IMR-90 (cell line): ENCODE measurements around the gene ZFYVE28. TPM values are rescaled to one million over a fixed set of nuclear protein-coding genes. Genes with fewer than 3 reads are reported as not detected.
A peak's percentile ranks its signal among the peaks of the same experiment; 100 is the strongest.

Experiments
- ATAC-seq: fragments of 200-7000 bp; cut with Tn5 transposase; 2 replicates; pipeline ENCODE4 v1.9.1; 2020; ENCODE audit warnings: low read depth, mild to moderate bottlenecking, moderate library complexity
- BruUV-seq: library from RNA; stranded (reverse); fragments of 400-500 nt; replicated peaks from 2 replicates; lab custom pipeline; 2021; lab: Mats Ljungman, UMichigan
- CTCF ChIA-PET: fragments of 300-600 bp; formaldehyde crosslinking; extraction: SDS; loops from one replicate; lab custom pipeline; 2021; ENCODE audit warnings: antibody characterized with exemption; lab: Yijun Ruan, JAX
- POLR2A ChIA-PET: fragments of 300-600 bp; sonication (Branson Sonifier 250); formaldehyde crosslinking; loops from one replicate; lab custom pipeline; 2022; ENCODE audit warnings: antibody characterized with exemption; ENCODE audit not compliant: unreplicated experiment; lab: Charles Lee
- DNase-seq: peaks from one replicate; pipeline ENCODE4 v3.0.0; 2013
- H2AFZ ChIP-seq: replicated peaks from 2 replicates; pipeline ENCODE3; 2013; ENCODE audit warnings: low read length, mild to moderate bottlenecking; ENCODE audit not compliant: poor library complexity
- H2AK5ac ChIP-seq: 2 replicates; pipeline ENCODE4 v1.6.1; 2013; ENCODE audit warnings: low read depth, low read length, inconsistent platforms
- H2AK9ac ChIP-seq: replicated peaks from 2 replicates; pipeline ENCODE3; 2013; ENCODE audit warnings: mild to moderate bottlenecking, low read depth, low read length, moderate library complexity; ENCODE audit not compliant: poor library complexity
- H2BK120ac ChIP-seq: 2 replicates; pipeline ENCODE4 v1.6.1; 2013; ENCODE audit warnings: low read depth, low read length, inconsistent platforms
- H2BK15ac ChIP-seq: 3 replicates; pipeline ENCODE4 v1.6.1; 2013; ENCODE audit warnings: low read depth, low read length, inconsistent platforms
- H2BK20ac ChIP-seq: 2 replicates; pipeline ENCODE4 v1.6.1; 2013; ENCODE audit warnings: low read depth, mild to moderate bottlenecking, inconsistent platforms, low read length, moderate library complexity
- H2BK5ac ChIP-seq: 2 replicates; pipeline ENCODE4 v1.6.1; 2013; ENCODE audit warnings: mild to moderate bottlenecking, low read depth, low read length, inconsistent platforms; ENCODE audit not compliant: poor library complexity, severe bottlenecking
- H3K14ac ChIP-seq: replicated peaks from 2 replicates; pipeline ENCODE4 v1.6.1; 2013; ENCODE audit warnings: low read depth, low read length, inconsistent platforms
- H3K18ac ChIP-seq: 2 replicates; pipeline ENCODE4 v1.6.1; 2013; ENCODE audit warnings: low read depth, low read length, control low read depth
- H3K23ac ChIP-seq: 2 replicates; pipeline ENCODE4 v1.6.1; 2013; ENCODE audit warnings: low read depth, low read length, inconsistent platforms
- H3K27ac ChIP-seq: 2 replicates; pipeline ENCODE4 v1.5.1; 2013; ENCODE audit warnings: mild to moderate bottlenecking, control low read depth, low read length; ENCODE audit not compliant: insufficient read depth
- H3K27me3 ChIP-seq: 2 replicates; pipeline ENCODE4 v1.6.1; 2013; ENCODE audit warnings: low read length; ENCODE audit not compliant: control insufficient read depth, insufficient read depth
- H3K36me3 ChIP-seq: 2 replicates; pipeline ENCODE4 v1.6.1; 2013; ENCODE audit warnings: low read length, mixed read lengths; ENCODE audit not compliant: control insufficient read depth, insufficient read depth
- H3K4ac ChIP-seq: 2 replicates; pipeline ENCODE4 v1.6.1; 2013; ENCODE audit warnings: low read depth, low read length, inconsistent platforms
- H3K4me1 ChIP-seq: 2 replicates; pipeline ENCODE4 v1.6.1; 2013; ENCODE audit warnings: low read length, mixed read lengths; ENCODE audit not compliant: control insufficient read depth, insufficient read depth
- H3K4me2 ChIP-seq: 2 replicates; pipeline ENCODE4 v1.6.1; 2013; ENCODE audit warnings: low read depth, mild to moderate bottlenecking, control low read depth, low read length, moderate library complexity
- H3K4me3 ChIP-seq: 2 replicates; pipeline ENCODE4 v1.5.1; 2013; ENCODE audit warnings: low read depth, mild to moderate bottlenecking, control low read depth, low read length, moderate library complexity; ENCODE audit not compliant: insufficient read depth
- H3K56ac ChIP-seq: 2 replicates; pipeline ENCODE4 v1.6.1; 2013; ENCODE audit warnings: low read length, inconsistent platforms; ENCODE audit not compliant: insufficient read depth; ENCODE audit errors: extremely low read depth
- H3K79me1 ChIP-seq, 2 experiments: 2 replicates each; pipeline ENCODE4 v1.6.1; 2013; ENCODE audit warnings: low read length in 2 of 2, inconsistent platforms in 1 of 2, low read depth in 1 of 2
- H3K9ac ChIP-seq: 2 replicates; pipeline ENCODE4 v1.6.1; 2013; ENCODE audit warnings: low read depth, low read length, control low read depth
- H3K9me1 ChIP-seq: 2 replicates; pipeline ENCODE4 v1.6.1; 2013; ENCODE audit warnings: low read length, inconsistent platforms; ENCODE audit not compliant: insufficient read depth
- H3K9me3 ChIP-seq: 2 replicates; pipeline ENCODE4 v1.6.1; 2013; ENCODE audit warnings: low read length; ENCODE audit not compliant: control insufficient read depth, insufficient read depth
- H4K20me1 ChIP-seq: 2 replicates; pipeline ENCODE4 v1.6.1; 2013; ENCODE audit warnings: low read length, inconsistent platforms; ENCODE audit not compliant: insufficient read depth
- H4K5ac ChIP-seq: 2 replicates; pipeline ENCODE4 v1.6.1; 2013; ENCODE audit warnings: mild to moderate bottlenecking, low read depth, low read length, control low read depth
- H4K8ac ChIP-seq, 2 experiments: 2 replicates each; pipeline ENCODE4 v1.6.1; 2013; ENCODE audit warnings: low read depth in 2 of 2, low read length in 2 of 2, control low read depth in 1 of 2, inconsistent platforms in 1 of 2
- H4K91ac ChIP-seq: 2 replicates; pipeline ENCODE4 v1.6.1; 2013; ENCODE audit warnings: low read depth, low read length, inconsistent platforms; ENCODE audit not compliant: insufficient read depth
- ELK1 ChIP-seq: fragments of 150-350 bp; IDR thresholded peaks from 2 replicates; pipeline ENCODE4 v1.6.1; 2016; ENCODE audit warnings: low read depth, mild to moderate bottlenecking, low read length, moderate library complexity, borderline replicate concordance
- POLR2A ChIP-seq: IDR thresholded peaks from 2 replicates; pipeline ENCODE4 v1.6.1; 2012; ENCODE audit warnings: mild to moderate bottlenecking, low read depth, low read length
- RAD21 ChIP-seq: IDR thresholded peaks from 2 replicates; pipeline ENCODE4 v1.6.1; 2012; ENCODE audit warnings: low read length, improper control_type of control experiment
- RFX5 ChIP-seq: IDR thresholded peaks from 2 replicates; pipeline ENCODE4 v1.8.0; 2012; ENCODE audit warnings: low read depth, mild to moderate bottlenecking, low read length, moderate library complexity
- SMC3 ChIP-seq: fragments of 150-350 bp; IDR thresholded peaks from 2 replicates; pipeline ENCODE4 v1.6.1; 2016; ENCODE audit warnings: low read depth, mild to moderate bottlenecking, antibody characterized with exemption, low read length, moderate library complexity
- USF2 ChIP-seq: fragments of 150-350 bp; IDR thresholded peaks from 2 replicates; pipeline ENCODE4 v1.6.1; 2017; ENCODE audit warnings: mild to moderate bottlenecking, antibody characterized with exemption, low read length, low read depth
- WGBS, 2 experiments: methylation state at CpG; one replicate each; pipeline versions ENCODE4 v1.1.5 to v1.1.7; 2013; ENCODE audit warnings: missing lambda C conversion rate in 2 of 2; ENCODE audit not compliant: insufficient read length in 1 of 2; ENCODE audit errors: extremely low coverage in 2 of 2; 5-methylcytosine and 5-hydroxymethylcytosine counted together
- dilution Hi-C: fragments of 300-500 bp; cut with HindIII; formaldehyde crosslinking; loops from one replicate; pipeline ENCODE4 v1.14.3; 2018; ENCODE audit warnings: low sequenced_read_pairs; ENCODE audit not compliant: unreplicated experiment
- in situ Hi-C: fragments of 300-500 bp; cut with MboI; formaldehyde crosslinking; loops from 3 replicates; pipeline ENCODE4 v1.14.3; 2019; ENCODE audit warnings: low sequenced_read_pairs, inconsistent platforms, mixed read lengths
- intact Hi-C: fragments of 100-400 bp; cut with micrococcal nuclease; formaldehyde crosslinking; loops from 2 replicates; pipeline ENCODE4 v1.10.0; 2022
- polyA plus RNA-seq, 3 experiments: library from polyadenylated mRNA; depleted of rRNA; stranded (reverse); fragments of >200 nt; gene quantifications; 2 replicates each; pipeline ENCODE4 v1.2.3, GENCODE V29; 2012; ENCODE audit warnings: low replicate concordance in 1 of 3
- total RNA-seq: library from RNA; depleted of rRNA; stranded (reverse); fragments of >200 nt; gene quantifications from 2 replicates; pipeline ENCODE4 v1.2.3, GENCODE V29; 2012
- TF ChIP-seq, protein P1 (sequence below): conservative IDR thresholded peaks from 2 replicates; pipeline ENCODE4 v1.5.1; 2012; ENCODE audit warnings: mild to moderate bottlenecking, low read depth, low read length, improper control_type of control experiment

The ZFYVE28 gene
- total and polyA plus RNA-seq, 2 of the 4 experiments (the other 2 are of a cell fraction): 0.36 to 1.2 TPM

DNA sequence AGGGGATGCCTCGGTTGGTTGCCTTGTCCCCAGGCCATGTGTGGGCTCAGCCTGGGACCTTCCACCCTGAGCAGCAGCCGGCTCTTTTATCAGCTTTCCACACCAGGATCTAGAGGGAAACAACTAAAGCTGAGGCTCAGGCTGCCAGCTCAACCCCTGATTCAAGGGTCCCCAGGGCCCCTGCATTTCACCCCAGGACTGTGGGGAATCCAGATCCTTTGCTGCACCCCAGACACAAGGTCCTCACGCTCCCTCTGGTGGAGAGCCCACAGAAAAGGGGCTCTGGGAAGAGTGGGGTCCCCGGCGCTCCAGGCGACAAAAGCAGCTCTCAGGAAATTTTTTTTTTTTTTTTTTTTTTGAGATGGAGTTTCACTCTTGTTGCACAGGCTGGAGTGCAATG lies 64.3 kb downstream of the ZFYVE28 start:
- no peaks in the 10 kb centered on the region for H3K36me3 ChIP-seq
- in situ Hi-C loops (no loop called here), dilution Hi-C loops (no loop called here), intact Hi-C loops (loop anchor here (1.0 to 5.0 kb wide), 2 partner anchors 92 to 134 kb away; partner anchors contain the start of gene MXD4)
- peaks cover 3% of the 10 kb centered on the region for H3K27me3 ChIP-seq
- no peak overlapping the region for H2BK15ac ChIP-seq
- H3K4ac ChIP-seq: no peak overlapping the region
- peak; percentile 37 for TF ChIP-seq SMC3
- TF ChIP-seq ELK1: no peak
- no peak for TF ChIP-seq USF2
- no peak for TF ChIP-seq RFX5
- no peak for TF ChIP-seq POLR2A
- TF ChIP-seq, protein P1, sequence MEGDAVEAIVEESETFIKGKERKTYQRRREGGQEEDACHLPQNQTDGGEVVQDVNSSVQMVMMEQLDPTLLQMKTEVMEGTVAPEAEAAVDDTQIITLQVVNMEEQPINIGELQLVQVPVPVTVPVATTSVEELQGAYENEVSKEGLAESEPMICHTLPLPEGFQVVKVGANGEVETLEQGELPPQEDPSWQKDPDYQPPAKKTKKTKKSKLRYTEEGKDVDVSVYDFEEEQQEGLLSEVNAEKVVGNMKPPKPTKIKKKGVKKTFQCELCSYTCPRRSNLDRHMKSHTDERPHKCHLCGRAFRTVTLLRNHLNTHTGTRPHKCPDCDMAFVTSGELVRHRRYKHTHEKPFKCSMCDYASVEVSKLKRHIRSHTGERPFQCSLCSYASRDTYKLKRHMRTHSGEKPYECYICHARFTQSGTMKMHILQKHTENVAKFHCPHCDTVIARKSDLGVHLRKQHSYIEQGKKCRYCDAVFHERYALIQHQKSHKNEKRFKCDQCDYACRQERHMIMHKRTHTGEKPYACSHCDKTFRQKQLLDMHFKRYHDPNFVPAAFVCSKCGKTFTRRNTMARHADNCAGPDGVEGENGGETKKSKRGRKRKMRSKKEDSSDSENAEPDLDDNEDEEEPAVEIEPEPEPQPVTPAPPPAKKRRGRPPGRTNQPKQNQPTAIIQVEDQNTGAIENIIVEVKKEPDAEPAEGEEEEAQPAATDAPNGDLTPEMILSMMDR: peak; percentile 44
- TF ChIP-seq RAD21: peak; percentile 46
- ChIA-PET POLR2A (no interaction called here), CTCF (no interaction called here)
- no peak overlapping the region for H3K18ac ChIP-seq
- H3K9ac ChIP-seq: no peak overlapping the region
- no peak overlapping the region for H2AK5ac ChIP-seq
- no peak overlapping the region for H4K5ac ChIP-seq
- H2BK120ac ChIP-seq: no peak overlapping the region
- no peak overlapping the region for H3K4me2 ChIP-seq
- no peak overlapping the region for H4K91ac ChIP-seq
- no peaks in the 10 kb centered on the region for H3K4me1 ChIP-seq
- H3K27ac ChIP-seq: no peak overlapping the region
- peak; percentile 57; the same call in 1 of the 2 replicates for ATAC-seq
- no peak overlapping the region for H3K14ac ChIP-seq
- peaks cover 5% of the 10 kb centered on the region; the same call in 1 of the 2 replicates for H3K9me1 ChIP-seq
- WGBS, 2 experiments: 40% methylated on average over 1 of the region's 6 CpGs; no CpG with 5 or more reads in 1 of the 2 experiments
- no TSS peak for BruUV-seq
- no peak overlapping the region for H3K23ac ChIP-seq
- H4K20me1 ChIP-seq: peaks cover 9% of the 10 kb centered on the region
- H2BK5ac ChIP-seq: no peak overlapping the region
- H3K56ac ChIP-seq: no peak overlapping the region
- peak overlapping the region; percentile 50 for H2AK9ac ChIP-seq
- H3K9me3 ChIP-seq: no peaks in the 10 kb centered on the region
- H3K4me3 ChIP-seq: no peak overlapping the region
- H3K79me1 ChIP-seq: no peaks in the 10 kb centered on the region
- H2BK20ac ChIP-seq: no peak overlapping the region
- H2AFZ ChIP-seq: peak overlapping the region; percentile 67
- DNase-seq: no peak
- no peak overlapping the region for H4K8ac ChIP-seq
